ENCODE measurements around the gene C17orf114.

C17orf114 gene

GRCh38 chr17:4818276-4818675 lies 16.1 kb upstream of the C17orf114 start:
- H3K4me3 ChIP-seq (replicated peaks in 1 of 3; ENCODE audit: insufficient read depth in 1 of 3, low read depth in 2 of 3, low read length in 3 of 3), result no peak overlapping the region
- no TSS peak for BruUV-seq (replicated peaks)
- H3K4me2 ChIP-seq (ENCODE audit: low read depth, low read length), result no peak overlapping the region
- H3K27ac ChIP-seq (ENCODE audit: extremely low read length, insufficient read depth, low read length), result no peak overlapping the region
- H3K9me3 ChIP-seq (ENCODE audit: low read length), result no peaks in the 10 kb centered on the region
- CTCF ChIA-PET (ENCODE audit: low intra/inter-chr PET ratio, low total read pairs), result no interaction called here
- H3K36me3 ChIP-seq (replicated peaks in 1 of 2; ENCODE audit: control insufficient read depth in 1 of 2, insufficient read depth in 2 of 2, low read length in 2 of 2), result peaks cover 10 to 12% of the 10 kb centered on the region in 2 experiments; a peak in 4 of 5 replicates
- in situ Hi-C loops (cut with HindIII; ENCODE audit: extremely low pct_ligation_motif_present, low pct_unique_long_range_greater_than_20kb), result no loop called here
- POLR2A ChIA-PET, result interaction anchor here (0.9 kb wide), 1 partner anchor 15 kb away, joined by 3 read pairs; the partner anchor contains the start of gene MINK1
- 86% methylated on average over 10 of the region's 12 CpGs for WGBS (ENCODE audit: low lambda C conversion rate)
- H3K9ac ChIP-seq (ENCODE audit: insufficient read depth, low read depth, low read length), result no peak overlapping the region
- no peaks in the 10 kb centered on the region for H3K79me2 ChIP-seq (ENCODE audit: insufficient read depth, low read length)
- DNase-seq (ENCODE audit: low spot score) (no peak), FAIRE-seq (no peak), ATAC-seq (no peak)
- H4K20me1 ChIP-seq (ENCODE audit: insufficient read depth, low read length), result no peaks in the 10 kb centered on the region
- no peaks in the 10 kb centered on the region for H3K4me1 ChIP-seq (ENCODE audit: insufficient read depth, low read length)
- intact Hi-C loops (cut with micrococcal nuclease; ENCODE audit: unreplicated experiment), result no loop called here
- TF ChIP-seq ZNF275 (CRISPR knock-in tag; IDR thresholded peaks at IDR 0.05; ENCODE audit: borderline replicate concordance), result no peak
- no peak for TF ChIP-seq GATA4 (IDR thresholded peaks at IDR 0.05; ENCODE audit: borderline replicate concordance, low read depth)
- TF ChIP-seq ZNF710 (CRISPR knock-in tag; IDR thresholded peaks at IDR 0.05; ENCODE audit: borderline replicate concordance), result no peak
- no peak for TF ChIP-seq ZNF292 (CRISPR knock-in tag; IDR thresholded peaks at IDR 0.05; ENCODE audit: borderline replicate concordance, low read depth)
- TF ChIP-seq PHF5A (CRISPR knock-in tag; IDR thresholded peaks at IDR 0.05; ENCODE audit: low read depth, unreplicated experiment), result no peak
- no peak for TF ChIP-seq ZNF124 (CRISPR knock-in tag; IDR thresholded peaks at IDR 0.05)
- no peak for TF ChIP-seq ZNF407 (CRISPR knock-in tag; IDR thresholded peaks at IDR 0.05; ENCODE audit: not compliant biosample characterization)
- TF ChIP-seq ZNF496 (CRISPR knock-in tag; IDR thresholded peaks at IDR 0.05; ENCODE audit: insufficient replicate concordance), result no peak
- no peak for TF ChIP-seq MIER3 (CRISPR knock-in tag; IDR thresholded peaks at IDR 0.05; ENCODE audit: borderline replicate concordance)
- no peak for TF ChIP-seq BCL6 (CRISPR knock-in tag; IDR thresholded peaks at IDR 0.05)
- TF ChIP-seq ZNF572 (CRISPR knock-in tag; IDR thresholded peaks at IDR 0.05), result no peak
- TF ChIP-seq ATF5 (CRISPR knock-in tag; IDR thresholded peaks at IDR 0.05; ENCODE audit: low read depth), result no peak
- H3K27me3 ChIP-seq (ENCODE audit: control insufficient read depth in 1 of 2, insufficient read depth in 2 of 2, low read length in 2 of 2), result no peaks in the 10 kb centered on the region
- H2AFZ ChIP-seq (ENCODE audit: low read length), result no peak overlapping the region
